ENCODE data around the gene MPPED2. TPM values are rescaled to one million over a fixed set of nuclear protein-coding genes. Genes with fewer than 3 reads are reported as not detected.
A peak's percentile ranks its signal among the peaks of the same experiment; 100 is the strongest.

Gene MPPED2
- total RNA-seq, 4 donors from 2014 or later = 0.51 to 19.5 (median 9.3) TPM

DNA sequence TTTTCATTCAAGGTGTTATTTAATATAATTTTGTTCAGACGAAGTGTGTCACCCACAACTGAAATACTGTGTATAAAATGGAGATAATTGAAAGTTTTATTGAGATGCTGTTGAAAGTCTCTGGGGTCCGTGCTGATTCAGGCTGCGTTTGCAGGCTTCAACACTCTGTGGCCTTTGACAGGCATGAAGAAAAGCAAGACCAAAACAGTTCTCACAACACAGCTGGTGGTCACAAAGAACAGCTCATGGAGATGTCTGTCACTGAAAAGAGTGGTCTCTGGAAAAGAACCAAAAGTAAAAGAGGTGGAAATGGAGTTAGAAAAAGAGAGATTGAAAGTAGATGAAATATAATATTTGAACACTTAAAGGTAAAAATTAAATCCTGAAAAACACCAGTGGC lies 9.8 kb upstream of the MPPED2 start:
- no peak overlapping the region for H3K27ac ChIP-seq
- no peaks in the 10 kb centered on the region for H3K4me1 ChIP-seq
- TF ChIP-seq POLR2A (IDR thresholded peaks at IDR 0.05) = no peak
- TF ChIP-seq, protein P1, sequence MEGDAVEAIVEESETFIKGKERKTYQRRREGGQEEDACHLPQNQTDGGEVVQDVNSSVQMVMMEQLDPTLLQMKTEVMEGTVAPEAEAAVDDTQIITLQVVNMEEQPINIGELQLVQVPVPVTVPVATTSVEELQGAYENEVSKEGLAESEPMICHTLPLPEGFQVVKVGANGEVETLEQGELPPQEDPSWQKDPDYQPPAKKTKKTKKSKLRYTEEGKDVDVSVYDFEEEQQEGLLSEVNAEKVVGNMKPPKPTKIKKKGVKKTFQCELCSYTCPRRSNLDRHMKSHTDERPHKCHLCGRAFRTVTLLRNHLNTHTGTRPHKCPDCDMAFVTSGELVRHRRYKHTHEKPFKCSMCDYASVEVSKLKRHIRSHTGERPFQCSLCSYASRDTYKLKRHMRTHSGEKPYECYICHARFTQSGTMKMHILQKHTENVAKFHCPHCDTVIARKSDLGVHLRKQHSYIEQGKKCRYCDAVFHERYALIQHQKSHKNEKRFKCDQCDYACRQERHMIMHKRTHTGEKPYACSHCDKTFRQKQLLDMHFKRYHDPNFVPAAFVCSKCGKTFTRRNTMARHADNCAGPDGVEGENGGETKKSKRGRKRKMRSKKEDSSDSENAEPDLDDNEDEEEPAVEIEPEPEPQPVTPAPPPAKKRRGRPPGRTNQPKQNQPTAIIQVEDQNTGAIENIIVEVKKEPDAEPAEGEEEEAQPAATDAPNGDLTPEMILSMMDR (IDR thresholded peaks at IDR 0.05) = no peak
- no peak overlapping the region for H3K4me3 ChIP-seq
- intact Hi-C loops (cut with DNase I; ENCODE audit: low total_unique reads) = no loop called here
- no peaks in the 10 kb centered on the region for H3K27me3 ChIP-seq
- no peak for DNase-seq
- H3K9me3 ChIP-seq = no peaks in the 10 kb centered on the region
- no peaks in the 10 kb centered on the region for H3K36me3 ChIP-seq

DNA sequence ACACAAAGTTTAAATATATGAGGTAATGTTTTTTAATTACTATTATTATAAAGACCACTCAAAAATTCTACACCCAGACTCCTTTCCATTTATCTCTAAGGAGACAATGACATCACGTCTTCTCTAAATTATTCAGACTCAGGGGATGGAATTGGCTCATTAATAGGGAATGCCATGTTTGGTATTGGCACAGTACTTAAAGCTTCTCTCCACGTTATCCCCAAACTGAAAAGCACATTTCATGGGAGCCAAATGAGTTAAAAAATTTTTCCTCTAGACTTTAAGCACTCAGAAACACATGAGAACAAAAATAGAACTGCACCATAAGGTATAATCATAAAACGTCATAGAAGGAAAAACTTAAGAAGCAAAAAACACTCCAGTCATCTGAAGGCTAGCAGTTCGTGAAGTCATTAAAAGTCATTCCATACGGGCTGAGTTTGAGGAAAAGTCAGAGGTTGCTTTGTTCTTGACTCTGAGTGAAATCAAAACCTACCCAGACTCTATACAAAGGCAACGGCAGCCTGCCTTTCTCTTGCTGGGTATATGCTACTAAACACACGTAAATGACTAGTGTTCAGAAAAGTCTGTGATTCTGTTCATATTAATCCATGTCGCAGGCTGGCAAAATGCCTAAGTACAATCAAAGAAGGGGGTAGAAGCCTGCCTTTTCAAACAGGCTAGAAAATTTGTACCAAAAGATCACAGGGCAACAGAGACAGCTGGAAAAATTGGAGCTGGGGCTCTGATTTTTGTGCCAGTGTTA lies 8.7 kb upstream of the MPPED2 start:
- Histone ChIP-seq H3K27ac (peak overlapping the region; percentile 34), H3K36me3 (no peaks in the 10 kb centered on the region), H3K4me3 (no peak overlapping the region), H3K27me3 (no peaks in the 10 kb centered on the region), H3K4me1 (no peaks in the 10 kb centered on the region), H3K9me3 (no peaks in the 10 kb centered on the region)
- no peak for TF ChIP-seq POLR2A (IDR thresholded peaks at IDR 0.05)
- TF ChIP-seq, protein P1 (IDR thresholded peaks at IDR 0.05) = no peak
- intact Hi-C loops (cut with DNase I; ENCODE audit: low total_unique reads) = no loop called here
- no peak for DNase-seq

DNA sequence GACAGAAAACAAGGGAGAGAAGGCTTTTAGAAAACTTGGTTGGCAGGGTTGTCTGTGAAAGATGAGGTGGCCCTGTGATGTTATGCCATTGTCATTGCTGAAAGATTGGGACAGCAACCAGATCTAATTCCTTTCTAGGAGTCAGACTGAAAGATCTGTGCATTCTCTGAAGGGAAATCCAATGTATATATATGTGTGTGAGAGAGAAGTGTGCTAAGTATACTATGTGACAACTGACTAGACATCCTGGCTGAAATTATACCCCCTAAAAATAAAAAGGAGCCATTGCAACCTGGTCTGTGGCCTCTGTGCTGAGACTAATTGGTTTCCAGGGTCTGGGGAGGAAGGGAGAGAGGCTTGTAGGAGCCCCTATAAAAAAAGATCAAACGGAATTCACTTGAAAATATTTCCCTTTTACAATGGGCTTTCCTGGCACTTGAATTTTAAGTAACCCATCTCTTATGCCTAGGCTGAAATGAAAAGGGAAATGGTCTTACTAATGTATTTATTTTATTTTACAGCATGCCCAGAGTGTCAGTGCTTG lies 1.2 kb upstream of the MPPED2 start:
- Histone ChIP-seq H3K27me3 (no peaks in the 10 kb centered on the region), H3K4me1 (no peaks in the 10 kb centered on the region), H3K36me3 (no peaks in the 10 kb centered on the region), H3K9me3 (no peaks in the 10 kb centered on the region), H3K4me3 (no peak overlapping the region), H3K27ac (peak overlapping the region; percentile 91 to 92)
- intact Hi-C loops (cut with DNase I; ENCODE audit: low total_unique reads) = no loop called here
- DNase-seq = no peak
- TF ChIP-seq POLR2A (IDR thresholded peaks at IDR 0.05) = no peak
- TF ChIP-seq, protein P1 (IDR thresholded peaks at IDR 0.05) = no peak

DNA sequence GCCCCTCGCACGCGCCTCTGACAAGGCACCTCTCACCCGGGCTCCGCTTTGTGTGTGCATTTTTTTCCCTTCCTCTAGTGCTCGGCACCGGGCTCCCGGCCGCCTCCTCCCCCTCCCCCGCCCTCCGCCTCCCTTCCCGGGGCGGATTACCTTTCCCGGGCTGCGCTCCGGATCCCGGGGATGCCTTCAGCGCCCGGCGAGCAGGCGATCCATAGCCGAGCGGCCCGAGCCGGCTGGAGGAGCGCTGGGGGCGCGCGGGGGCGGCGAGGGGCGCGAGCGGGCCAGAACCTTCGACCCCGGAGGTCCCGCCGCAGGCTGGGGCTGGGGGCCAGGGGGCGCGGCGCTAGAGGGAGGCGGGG lies 282 bp downstream of the MPPED2 start:
- peak; percentile 44 to 47 for DNase-seq
- intact Hi-C loops (cut with DNase I; ENCODE audit: low total_unique reads) = no loop called here
- H3K4me1 ChIP-seq = no peaks in the 10 kb centered on the region
- peak overlapping the region; percentile 44 to 69 for H3K4me3 ChIP-seq
- H3K9me3 ChIP-seq = no peaks in the 10 kb centered on the region
- no peaks in the 10 kb centered on the region for H3K27me3 ChIP-seq
- no peaks in the 10 kb centered on the region for H3K36me3 ChIP-seq
- H3K27ac ChIP-seq = peak overlapping the region; percentile 91 to 92
- TF ChIP-seq, protein P1 (IDR thresholded peaks at IDR 0.05) = no peak
- TF ChIP-seq POLR2A (IDR thresholded peaks at IDR 0.05) = peak in 1 of 2 donors; percentile 12

DNA sequence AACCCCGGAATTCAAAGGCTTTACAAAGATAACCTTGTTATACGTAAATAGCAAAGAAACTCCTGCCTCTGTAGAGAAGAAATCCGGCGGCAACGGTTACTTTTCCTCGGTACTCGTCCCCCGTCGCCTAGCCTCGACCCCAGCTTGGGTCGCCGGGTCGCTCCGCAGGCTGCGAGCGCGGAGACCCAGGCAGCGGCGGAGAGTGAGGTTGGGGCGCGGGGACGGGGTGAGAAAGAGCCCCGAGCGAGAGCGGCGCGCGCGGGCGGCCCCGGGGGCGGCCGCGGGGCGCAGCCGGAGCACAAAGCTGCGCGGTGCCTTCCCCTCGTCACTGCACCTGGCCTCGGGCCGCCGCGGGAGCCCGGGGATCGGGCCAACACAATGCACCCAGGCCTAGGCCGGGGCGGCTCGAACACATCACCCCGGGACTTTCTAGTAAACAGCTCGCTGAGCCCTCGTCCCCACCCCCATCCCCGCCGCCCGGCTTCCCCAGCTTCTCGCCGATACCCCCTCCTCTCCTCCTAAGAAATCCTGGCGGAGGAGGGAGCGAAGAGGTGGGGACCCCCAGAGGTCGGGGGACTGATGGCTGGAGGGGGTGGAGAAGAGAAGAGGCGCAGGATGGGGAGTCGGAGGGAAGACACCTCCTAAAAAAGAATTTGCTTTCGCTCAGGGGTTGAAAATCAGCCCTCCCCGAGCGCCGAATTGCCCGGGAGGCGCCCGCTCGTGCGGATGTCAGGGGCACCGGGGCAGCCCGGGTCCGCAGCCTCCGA lies 845 bp downstream of the MPPED2 start:
- H3K27me3 ChIP-seq = no peaks in the 10 kb centered on the region
- DNase-seq = peak; percentile 37 to 49
- no peaks in the 10 kb centered on the region for H3K4me1 ChIP-seq
- intact Hi-C loops (cut with DNase I; ENCODE audit: low total_unique reads) = no loop called here
- TF ChIP-seq, protein P1 (IDR thresholded peaks at IDR 0.05) = no peak
- no peak for TF ChIP-seq POLR2A (IDR thresholded peaks at IDR 0.05)
- H3K9me3 ChIP-seq = no peaks in the 10 kb centered on the region
- peak overlapping the region; percentile 44 to 69 for H3K4me3 ChIP-seq
- peak overlapping the region; percentile 91 to 92 for H3K27ac ChIP-seq
- no peaks in the 10 kb centered on the region for H3K36me3 ChIP-seq
